Stimulated activated CD4-positive, alpha-beta T cell treated with anti-CD3 and anti-CD28 coated beads, Interleukin-12 subunit alpha, Interleukin-12 subunit beta, amount 100 ng/mL, for 4 hours (primary cell): Measurements from ENCODE around the gene ASB18.

ENCODE experiments used
- DNase-seq: peaks from one replicate; pipeline ENCODE4 v3.0.0-alpha.2; 2020

The ASB18 gene

GRCh38 chr2:236240228-236240990 is 23.8 kb downstream of the ASB18 start:
- DNase-seq: no peak

- DNase-seq: no peak
Observed at GRCh38 chr2:236239276-236240065, 24.7 kb downstream of the ASB18 start.

DNA sequence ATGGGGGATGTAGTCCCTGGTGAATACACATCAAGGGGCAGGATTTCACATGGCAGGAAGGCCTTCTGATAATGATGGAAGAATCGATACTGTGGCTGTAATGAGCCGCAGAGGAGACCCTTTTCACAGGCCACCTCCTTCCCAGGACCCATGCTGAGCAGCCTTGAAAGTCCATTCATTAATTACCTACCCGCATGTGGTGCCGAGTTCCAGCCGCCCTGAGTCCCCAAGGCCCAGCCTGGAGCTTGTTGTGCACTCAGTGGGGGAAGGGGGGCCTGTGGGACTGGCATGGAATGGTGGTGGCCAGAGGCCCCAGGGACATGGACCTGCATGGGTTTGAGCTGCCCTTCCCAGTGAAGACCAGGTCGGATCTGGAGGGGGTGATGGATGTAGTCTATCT is 25.5 kb downstream of the ASB18 start:
- DNase-seq: no peak

DNA sequence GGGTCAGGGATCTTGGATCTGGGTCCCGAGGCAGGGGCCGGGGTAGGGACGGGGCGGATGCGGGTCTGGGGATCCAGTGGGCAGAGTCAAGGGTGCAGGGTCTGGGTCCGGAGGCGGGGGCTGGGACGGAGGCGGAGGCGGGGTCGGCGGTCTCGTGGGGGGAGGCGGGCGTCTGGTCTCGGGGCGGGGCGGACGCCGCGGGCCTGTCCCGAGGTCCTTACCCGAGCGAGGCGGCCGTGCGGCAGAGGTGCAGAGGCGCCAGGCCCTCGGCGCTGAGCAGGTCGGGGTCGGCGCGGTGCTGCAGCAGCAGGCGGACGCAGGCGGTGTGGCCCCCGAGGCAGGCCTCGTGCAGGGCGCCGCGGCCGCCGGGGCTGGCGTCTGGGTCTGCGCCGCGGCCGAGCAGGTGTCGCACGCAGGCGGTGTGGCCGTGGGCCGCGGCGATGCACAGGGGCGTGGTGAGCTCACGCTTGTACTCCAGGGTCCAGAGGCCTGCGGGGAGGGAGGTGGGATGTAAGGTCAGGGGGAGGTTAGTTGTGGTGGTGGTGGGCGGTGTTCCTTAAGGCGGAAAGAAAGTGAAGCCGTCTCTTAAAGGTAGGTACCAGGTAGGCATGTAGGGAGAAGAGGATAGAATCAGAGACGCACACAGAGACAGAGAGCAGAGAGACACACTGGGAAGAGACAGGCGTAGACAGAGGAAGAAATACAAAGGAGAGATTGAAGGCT is 26.6 kb downstream of the ASB18 start:
- DNase-seq: no peak

- DNase-seq: no peak
Observed at GRCh38 chr2:236236559-236237452, 27.4 kb downstream of the ASB18 start.

DNA sequence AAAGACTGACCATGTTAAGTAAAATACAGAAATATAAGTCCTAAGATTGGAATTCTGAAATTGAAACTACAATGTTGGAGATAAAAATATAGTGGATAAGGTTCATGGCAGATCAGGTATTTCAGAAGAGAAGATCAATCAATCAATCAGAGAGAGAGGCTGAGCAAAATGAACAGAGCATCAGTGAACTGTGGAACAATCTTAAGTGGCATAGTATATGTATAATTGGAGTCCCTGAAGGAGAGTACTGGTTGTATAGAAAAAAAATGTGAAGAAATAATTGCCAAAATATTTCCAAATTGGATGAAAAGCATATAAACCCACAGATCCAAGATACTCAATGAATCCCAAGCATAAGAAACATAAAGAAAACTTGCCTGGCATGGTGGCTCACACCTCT is 35.0 kb downstream of the ASB18 start:
- DNase-seq: no peak

GRCh38 chr2:236223675-236224074 is 40.5 kb downstream of the ASB18 start:
- no peak for DNase-seq

GRCh38 chr2:236221798-236222197 is 42.4 kb downstream of the ASB18 start:
- no peak for DNase-seq

DNA sequence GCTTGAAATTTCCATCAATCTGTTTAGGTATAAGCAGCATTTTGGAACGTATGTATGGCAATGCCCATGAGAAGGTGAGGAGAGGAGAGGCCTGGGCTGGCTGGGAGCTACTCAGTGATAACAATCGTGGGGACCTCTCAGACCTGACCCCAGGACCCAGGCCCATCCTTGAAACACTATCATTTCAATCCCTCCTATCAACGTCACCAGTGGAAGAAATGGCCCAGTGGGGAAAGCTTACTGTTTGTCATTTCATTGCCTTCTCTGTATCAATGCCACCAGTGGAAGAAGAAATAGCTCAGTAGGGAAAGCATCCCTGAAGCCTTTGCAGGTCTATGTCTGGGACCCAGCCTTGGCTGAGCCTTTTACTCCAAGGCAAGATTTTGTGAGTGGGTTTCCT is 44.8 kb downstream of the ASB18 start:
- DNase-seq: no peak

DNA sequence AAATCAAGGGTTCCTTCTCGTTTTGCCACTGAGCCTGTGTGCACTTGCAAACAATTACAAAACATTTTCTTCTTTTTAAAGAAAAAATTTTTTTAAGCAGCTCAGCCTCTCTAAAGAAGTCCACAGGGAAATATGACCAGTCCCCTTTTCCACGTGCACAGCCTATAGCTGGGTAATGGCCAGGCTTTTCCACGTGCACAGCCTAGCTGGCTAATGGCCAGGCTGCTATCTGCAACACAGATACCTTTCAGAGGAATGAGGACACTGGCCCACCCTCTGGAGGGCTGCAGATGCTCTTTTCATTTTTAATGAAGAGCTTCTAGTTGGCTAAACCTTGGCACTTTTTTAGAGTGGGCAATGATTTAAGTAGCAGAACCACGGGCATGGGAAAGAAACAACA is 46.3 kb downstream of the ASB18 start:
- DNase-seq: no peak

DNA sequence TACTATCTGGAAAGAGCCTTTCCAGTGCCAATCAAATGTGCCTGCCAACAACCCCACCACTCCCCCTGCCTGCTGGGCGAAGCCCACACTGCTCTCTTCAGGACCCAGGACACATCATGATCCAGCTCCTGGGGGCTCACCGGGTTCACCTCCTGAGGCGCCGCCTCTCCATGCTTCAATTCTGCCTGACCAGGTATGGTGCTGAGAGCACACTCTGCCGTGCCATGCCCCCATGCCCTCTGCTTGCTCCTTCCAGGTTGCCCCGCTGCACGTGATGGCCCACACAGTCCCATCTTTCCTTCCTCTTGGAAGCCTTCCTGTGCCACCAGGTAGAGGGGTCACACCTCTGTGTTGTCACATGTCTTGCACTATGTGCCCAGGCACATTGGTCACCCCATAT is 47.5 kb downstream of the ASB18 start:
- DNase-seq: no peak

GRCh38 chr2:236215761-236216333 is 48.4 kb downstream of the ASB18 start:
- no peak for DNase-seq

DNA sequence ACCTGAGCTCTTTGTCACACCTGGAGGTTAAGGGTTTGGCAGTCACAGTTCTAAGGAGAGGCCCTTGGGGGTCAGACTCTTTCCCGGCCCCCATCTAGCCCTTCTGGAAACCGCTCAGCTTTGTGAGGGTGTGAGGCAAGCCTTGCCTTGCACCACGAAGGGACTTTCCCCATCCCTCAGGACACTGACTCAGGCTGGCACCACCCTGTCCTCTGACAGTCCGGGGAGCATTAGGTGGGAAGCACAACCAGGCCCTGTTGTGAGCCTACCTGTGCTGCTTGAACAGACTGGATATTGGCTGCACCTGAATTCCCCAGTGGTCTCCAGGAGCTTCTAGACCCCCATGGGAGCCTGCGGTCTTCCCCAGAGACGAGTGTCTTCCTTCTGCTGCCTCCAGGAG is 49.0 kb downstream of the ASB18 start:
- DNase-seq: no peak

DNA sequence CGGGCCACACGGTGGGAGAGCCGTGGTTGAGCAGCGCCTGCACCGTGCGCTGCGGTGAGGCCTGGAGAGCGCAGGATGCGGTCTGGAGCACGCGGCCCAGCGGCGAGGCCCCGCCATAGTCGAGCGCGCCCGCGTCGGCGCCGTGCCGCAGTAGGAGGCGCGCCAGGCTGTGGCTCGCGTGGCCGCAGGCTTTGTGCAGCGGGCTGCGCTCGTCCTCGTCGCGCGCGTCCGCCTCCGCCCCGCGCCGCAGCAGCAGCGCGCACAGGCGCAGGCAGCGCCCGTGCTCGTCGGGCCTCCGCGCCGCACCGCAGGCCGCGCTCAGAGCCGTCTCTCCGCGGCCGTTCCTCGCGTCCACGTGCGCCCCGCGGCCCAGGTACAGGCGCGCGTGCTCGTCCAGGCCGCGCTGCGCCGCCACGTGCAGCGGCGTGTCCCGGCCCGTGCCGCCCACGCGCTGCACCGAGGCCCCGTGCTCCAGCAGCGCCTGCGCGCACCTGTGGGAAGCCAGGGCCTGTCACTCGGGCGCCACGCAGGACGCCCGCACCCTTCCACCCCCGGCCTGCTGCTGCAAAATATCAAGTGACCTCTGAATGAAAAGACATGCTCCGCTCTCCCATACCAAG is 49.7 kb downstream of the ASB18 start:
- DNase-seq: no peak

DNA sequence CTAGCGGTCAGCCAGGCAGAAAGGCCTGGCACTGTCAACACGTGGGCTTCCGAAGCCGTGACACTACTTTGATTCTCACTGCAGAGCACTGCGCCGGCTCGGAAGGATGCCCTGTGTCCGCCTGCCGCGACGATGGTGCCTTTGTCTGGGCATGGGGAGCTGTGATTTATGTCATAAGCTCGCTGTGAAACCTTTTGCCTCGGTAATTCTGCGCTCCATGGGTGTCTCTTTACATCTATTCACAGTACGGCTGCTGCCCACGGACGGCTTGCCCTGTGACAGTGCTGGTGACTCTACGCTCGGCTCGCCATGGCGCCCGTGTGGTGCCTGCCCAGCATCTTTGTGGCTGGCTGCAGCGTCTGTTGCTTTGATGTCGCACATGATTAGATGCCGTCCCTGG is 52.9 kb downstream of the ASB18 start:
- DNase-seq: no peak

DNA sequence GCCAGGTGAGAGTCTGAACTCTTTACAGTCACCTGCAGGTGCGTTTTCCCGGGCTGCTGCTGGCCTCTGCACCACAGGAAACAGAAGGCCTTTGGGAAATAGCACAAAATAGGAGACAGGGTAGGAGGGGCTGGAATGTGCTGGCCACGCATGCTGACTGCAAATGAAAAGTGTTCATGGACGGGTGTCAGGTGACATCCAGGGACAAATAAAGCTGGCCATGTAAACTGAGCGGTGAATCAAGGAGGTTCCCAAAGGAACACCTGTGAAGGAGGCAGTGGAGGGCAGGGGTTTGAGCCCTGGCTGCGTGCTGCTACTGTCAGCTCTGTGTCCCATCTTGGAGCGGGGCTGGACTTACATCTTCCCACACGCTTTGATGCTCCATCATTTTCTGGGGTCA is 53.7 kb downstream of the ASB18 start:
- DNase-seq: no peak

- no peak for DNase-seq
Observed at GRCh38 chr2:236209996-236210395, 54.2 kb downstream of the ASB18 start.

- no peak for DNase-seq
Observed at GRCh38 chr2:236209535-236209934, 54.7 kb downstream of the ASB18 start.

DNA sequence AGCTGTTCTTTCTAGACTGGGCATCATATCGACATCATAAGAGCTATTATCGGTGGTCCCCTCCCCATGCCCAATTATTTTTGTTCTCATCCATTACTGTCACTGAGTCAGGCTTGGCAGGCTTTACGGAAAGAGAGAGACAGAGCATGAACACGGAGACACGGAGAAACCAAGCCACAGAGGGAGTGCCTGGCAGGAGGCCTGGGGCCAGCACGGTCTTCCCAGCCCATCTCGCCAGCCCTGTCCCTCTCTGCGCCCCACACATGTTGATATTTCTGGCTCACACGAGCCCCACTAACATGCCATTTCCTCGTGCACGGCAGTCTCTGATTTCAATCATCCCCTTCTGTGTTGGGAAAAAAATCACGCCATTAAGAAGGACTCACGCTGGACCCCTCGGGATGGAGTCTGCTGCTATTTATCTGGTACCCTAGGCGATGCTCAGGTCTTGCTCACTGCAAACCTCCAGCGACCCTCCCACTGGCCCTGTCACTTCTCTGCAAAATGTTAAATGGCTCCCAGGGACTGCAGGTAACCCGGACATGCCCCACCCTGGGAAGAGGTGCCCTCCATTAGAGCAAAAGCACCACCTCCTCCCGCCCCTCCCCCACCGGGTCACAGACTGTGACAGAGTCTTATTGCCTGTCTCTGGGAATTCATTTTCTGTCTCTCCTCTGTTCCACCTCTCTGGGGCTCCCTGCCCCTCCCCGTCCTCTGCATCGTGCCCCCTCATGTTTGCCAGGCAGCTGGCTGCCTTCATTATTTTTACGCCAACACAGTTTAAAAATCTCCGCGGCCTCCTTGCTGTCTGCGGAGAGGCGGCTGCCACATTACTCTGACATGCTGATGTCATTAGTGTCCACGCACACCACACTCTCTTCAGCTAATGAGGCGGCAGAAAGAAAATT is 55.9 kb downstream of the ASB18 start:
- no peak for DNase-seq

- DNase-seq: no peak
Observed at GRCh38 chr2:236207472-236207871, 56.7 kb downstream of the ASB18 start.
